Epithelial cell of proximal tubule (primary cell): Measurements from ENCODE around the gene DOCK9. TPM values are rescaled to one million over a fixed set of nuclear protein-coding genes. Genes with fewer than 3 reads are reported as not detected.

Experiments used
- DNase-seq: peaks from one replicate; pipeline ENCODE4 v3.0.0-alpha.2; 2011; ENCODE audit warnings: low read depth
- H3K4me3 ChIP-seq: 2 replicates; pipeline ENCODE4 v1.5.1; 2011; ENCODE audit warnings: low read depth, mild to moderate bottlenecking, low read length
- total RNA-seq: library from RNA; depleted of rRNA; stranded (reverse); fragments of >200 nt; gene quantifications from 2 replicates; pipeline ENCODE4 v1.2.3, GENCODE V29; 2015
- TF ChIP-seq, protein P1 (sequence below): conservative IDR thresholded peaks from 2 replicates; pipeline ENCODE4 v1.5.1; 2012; ENCODE audit warnings: low read depth, mild to moderate bottlenecking, low read length

The DOCK9 gene
- total RNA-seq, 1 donor from 2014 or later = 37.6 TPM

DNA sequence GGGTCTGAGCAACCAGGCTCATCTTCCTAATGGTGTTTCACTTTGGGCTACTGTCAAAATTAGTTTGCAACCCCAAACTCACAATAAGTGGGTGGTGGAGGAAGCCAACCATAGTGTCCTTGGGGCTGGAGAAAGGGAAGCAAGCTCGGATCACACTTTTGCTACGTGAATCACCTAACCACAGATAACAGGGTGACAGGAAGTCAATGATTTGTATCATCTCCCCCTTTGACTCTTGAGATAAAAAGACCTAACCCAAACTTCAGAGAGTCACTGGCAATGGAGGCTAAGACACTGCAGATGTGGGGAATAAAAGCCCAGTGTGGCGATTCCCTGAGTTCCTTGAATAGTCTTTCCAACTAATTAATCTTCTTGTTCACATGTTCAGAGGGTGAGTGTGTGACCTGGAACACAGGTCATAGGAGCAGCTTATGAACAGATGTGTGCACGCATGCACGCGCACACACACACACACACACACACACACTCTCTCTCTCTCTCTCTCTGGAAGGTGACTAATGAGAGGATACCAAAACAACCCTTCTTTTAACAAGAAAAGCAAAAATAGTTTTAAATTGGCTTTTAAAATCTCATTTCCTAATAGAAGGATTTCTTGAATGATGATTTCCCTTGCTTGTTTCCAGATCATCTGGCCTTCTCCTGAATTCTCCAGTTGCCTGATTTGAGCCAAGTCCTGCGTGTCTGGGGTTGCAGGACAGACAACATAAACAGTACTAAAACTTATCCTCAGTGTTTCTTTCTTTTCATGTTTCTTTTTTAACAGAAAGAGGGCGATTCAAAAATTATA is 21.2 kb upstream of the DOCK9 start:
- TF ChIP-seq, protein P1, sequence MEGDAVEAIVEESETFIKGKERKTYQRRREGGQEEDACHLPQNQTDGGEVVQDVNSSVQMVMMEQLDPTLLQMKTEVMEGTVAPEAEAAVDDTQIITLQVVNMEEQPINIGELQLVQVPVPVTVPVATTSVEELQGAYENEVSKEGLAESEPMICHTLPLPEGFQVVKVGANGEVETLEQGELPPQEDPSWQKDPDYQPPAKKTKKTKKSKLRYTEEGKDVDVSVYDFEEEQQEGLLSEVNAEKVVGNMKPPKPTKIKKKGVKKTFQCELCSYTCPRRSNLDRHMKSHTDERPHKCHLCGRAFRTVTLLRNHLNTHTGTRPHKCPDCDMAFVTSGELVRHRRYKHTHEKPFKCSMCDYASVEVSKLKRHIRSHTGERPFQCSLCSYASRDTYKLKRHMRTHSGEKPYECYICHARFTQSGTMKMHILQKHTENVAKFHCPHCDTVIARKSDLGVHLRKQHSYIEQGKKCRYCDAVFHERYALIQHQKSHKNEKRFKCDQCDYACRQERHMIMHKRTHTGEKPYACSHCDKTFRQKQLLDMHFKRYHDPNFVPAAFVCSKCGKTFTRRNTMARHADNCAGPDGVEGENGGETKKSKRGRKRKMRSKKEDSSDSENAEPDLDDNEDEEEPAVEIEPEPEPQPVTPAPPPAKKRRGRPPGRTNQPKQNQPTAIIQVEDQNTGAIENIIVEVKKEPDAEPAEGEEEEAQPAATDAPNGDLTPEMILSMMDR = no peak
- H3K4me3 ChIP-seq = no peak overlapping the region
- DNase-seq = no peak

DNA sequence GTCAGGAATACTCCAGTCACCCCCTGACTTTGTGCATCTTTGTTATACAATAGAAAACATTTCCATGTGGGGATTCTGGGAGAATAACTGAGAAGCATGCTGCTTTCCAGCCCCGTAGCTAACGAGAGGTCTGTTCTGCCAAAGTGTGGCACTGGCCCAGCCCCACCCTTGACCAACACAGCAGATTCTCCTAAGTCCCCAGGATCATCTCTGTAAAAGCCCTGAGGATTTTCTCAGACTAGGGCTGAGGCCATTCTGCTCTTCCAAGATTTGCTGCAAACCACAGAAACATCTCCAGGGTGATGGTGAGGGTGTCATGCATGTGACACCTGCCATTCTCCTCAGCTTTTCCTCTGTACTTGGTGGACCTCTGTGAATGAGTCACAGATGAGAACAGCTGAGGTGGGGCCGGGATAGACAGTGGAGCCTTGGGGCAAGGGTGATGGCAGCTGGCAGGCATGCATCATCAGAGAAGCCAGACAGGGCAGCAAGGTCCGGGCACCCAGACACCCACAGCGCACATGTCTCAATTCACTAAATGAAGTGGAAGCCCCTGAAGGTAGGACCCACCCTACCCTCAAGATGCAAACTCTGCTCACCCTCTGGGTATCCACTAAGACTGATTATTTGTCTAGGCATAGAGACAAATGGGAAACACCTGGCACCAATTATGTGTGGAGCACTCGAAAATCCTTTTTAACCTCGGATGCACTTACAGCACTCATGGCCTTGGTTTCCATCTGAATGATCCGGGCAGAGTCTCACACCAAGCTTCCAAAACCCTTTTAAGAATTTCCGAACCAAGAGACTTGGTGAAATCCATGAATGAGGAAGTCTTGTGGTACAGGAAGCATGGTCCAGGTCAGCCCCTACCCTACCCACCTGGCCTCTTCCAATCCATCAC is 20.1 kb upstream of the DOCK9 start:
- H3K4me3 ChIP-seq = no peak overlapping the region
- no peak for DNase-seq
- TF ChIP-seq, protein P1 = no peak

DNA sequence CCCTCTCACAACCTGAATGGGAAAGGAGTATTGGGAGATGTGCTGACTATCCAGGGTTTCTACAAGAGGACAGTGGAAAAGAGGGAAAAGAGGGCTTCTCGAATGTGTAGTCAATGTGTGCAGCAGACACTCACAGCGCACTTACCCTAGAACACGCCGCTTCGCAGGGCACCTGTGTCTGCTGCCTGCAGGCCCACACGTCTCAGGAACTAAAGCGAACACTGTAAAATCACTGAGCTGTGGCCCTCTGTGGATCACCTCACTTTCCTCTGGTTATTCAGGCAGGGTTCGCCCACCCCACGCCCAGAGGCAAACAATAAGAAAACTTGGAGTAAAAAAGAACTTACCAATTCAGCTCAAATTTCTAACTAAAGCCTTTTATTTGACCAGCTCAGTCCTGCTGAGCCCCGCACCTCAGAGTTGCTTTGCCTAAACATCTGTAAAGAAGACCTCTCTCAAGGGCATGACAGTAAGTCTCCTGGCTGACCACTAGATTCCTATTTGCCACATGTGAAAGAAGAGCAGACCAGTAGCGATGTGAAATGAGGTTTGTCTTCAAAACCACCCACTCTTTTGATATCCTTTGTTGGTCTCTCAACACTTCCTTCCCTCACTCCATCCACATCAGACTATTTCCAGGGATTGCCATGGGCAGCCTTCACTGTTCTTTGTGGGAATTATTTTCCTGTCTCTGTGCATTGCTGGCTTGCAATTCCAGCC is 19.3 kb upstream of the DOCK9 start:
- DNase-seq = no peak
- TF ChIP-seq, protein P1 = no peak
- no peak overlapping the region for H3K4me3 ChIP-seq

DNA sequence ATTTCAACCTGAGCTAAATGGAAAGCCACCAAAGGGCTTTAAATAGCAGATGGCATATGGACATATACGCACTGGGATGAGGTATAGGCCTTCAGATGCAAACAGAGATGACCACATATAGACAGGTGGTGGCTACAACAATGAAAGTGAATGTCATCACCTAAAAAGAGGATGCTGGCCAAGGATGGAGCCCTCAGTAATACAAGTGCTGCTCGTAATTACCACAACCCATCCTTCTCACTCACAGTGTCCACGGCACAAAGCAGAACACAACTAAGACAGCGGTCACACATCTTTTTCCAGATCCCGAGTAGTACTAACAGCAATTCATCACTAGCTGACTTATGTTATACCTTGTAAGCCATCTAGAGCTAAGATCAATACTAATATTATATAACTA is 18.2 kb upstream of the DOCK9 start:
- DNase-seq = no peak
- H3K4me3 ChIP-seq = no peak overlapping the region
- TF ChIP-seq, protein P1 = no peak

DNA sequence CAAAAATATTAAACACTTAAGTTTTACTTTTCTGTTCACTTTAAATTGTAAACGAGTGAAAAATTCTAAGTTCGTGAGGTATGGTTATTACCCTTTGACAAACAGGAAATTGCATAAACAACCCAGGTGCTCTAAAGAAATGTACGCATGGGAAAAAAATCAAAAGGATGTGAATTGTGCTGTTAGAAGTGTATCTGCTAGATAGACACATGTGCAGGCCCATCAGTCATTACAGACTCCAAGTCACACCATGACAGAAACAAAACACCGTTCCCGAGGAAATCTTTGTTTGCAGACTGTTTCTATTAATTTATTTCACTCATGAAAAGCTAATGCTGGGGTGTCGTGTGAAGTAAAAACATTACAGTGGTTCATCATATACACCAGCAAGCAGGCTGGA is 17.0 kb upstream of the DOCK9 start:
- TF ChIP-seq, protein P1 = no peak
- no peak overlapping the region for H3K4me3 ChIP-seq
- no peak for DNase-seq

DNA sequence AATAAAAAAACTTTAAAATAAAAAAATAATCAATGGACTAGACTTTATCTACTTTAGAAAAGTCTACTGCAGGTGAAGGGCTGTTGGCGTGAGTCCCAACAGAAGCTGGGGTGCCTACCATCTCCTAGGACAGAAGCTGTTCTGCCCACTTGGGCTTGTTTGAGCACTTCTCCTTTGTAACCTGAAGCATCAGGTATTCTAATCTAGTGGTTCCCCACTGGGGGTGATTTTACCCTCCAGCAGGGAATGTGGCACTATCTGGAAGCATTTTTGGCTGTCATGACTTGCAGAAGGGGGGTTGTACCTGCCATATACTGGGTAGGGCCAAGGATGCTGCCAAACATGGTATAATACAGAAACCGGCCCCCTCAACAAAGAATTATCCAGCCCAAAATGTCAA is 16.2 kb upstream of the DOCK9 start:
- TF ChIP-seq, protein P1 = no peak
- H3K4me3 ChIP-seq = no peak overlapping the region
- DNase-seq = no peak
